Peyer's patch (tissue), 4 donors: Measurements from ENCODE around the gene LRP5.

ENCODE experiments used
- POLR2A ChIP-seq, 2 donors: fragments of 450-650 bp; IDR thresholded peaks; one replicate each; pipeline ENCODE4 v1.5.1; 2017; ENCODE audit warnings: antibody characterized with exemption in 2 of 2, mild to moderate bottlenecking in 2 of 2, moderate library complexity in 2 of 2
- TF ChIP-seq, protein P1 (sequence below), 6 experiments: fragments of 450-650 bp in 4 of 6; fragments of 200-600 bp in 2 of 6; sonication (generic) in 1 of 6; IDR thresholded peaks; one replicate each; pipeline ENCODE4 v1.5.1; 2017 to 2019; ENCODE audit warnings: antibody characterized with exemption in 6 of 6, mild to moderate bottlenecking in 3 of 6, moderate library complexity in 1 of 6

DNA sequence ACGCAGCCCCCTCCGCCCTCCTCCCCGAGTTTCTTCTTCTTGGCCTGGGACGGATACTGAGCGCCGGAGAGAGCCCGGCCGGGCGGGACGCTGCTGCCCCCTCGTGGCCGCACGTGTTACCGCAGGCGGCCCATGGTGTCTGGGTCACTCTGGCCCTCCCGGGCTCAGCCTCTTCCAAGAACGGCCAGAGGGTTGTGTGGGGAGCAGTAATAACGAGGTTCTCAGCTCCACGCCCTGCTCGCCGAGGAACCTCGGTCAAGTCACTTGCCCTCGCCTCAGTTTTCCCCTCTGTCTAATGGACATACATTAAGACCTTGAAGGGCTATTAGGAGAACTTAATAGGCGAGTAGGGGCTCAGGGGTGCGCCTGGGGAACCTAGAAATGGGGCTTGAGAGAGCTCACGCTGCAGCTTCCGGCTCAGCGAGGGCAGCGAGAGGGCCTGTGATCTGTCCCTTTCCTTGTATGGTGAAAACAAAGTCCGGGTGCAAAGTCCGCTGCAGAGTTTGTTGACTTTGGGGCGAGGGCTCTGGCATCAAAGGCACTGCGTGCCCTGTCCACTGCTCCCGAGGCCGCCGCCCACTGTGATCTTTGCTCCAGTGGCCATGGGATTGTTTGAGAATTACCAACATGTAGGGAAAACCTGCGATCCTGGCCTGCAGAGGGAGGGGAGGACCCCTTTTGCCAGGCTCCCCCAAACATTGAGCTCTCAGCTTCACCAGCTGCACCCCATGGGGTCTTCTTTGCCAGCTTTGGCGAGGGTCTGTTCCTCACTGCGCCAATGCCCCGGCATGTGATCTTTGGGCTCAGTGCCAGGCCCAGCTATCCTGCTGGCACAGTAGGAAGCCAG, 14.4 kb upstream of the LRP5 start:
- TF ChIP-seq, protein P1, sequence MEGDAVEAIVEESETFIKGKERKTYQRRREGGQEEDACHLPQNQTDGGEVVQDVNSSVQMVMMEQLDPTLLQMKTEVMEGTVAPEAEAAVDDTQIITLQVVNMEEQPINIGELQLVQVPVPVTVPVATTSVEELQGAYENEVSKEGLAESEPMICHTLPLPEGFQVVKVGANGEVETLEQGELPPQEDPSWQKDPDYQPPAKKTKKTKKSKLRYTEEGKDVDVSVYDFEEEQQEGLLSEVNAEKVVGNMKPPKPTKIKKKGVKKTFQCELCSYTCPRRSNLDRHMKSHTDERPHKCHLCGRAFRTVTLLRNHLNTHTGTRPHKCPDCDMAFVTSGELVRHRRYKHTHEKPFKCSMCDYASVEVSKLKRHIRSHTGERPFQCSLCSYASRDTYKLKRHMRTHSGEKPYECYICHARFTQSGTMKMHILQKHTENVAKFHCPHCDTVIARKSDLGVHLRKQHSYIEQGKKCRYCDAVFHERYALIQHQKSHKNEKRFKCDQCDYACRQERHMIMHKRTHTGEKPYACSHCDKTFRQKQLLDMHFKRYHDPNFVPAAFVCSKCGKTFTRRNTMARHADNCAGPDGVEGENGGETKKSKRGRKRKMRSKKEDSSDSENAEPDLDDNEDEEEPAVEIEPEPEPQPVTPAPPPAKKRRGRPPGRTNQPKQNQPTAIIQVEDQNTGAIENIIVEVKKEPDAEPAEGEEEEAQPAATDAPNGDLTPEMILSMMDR (IDR thresholded peaks at IDR 0.05) = peak; percentile 95 to 99 (median 99)
- peak in 1 of 2 donors; percentile 49 for TF ChIP-seq POLR2A (IDR thresholded peaks at IDR 0.05)
